Astrocyte (in vitro differentiated cells and primary cell): ENCODE measurements around the gene PTPRK. TPM values are rescaled to one million over a fixed set of nuclear protein-coding genes. Genes with fewer than 3 reads are reported as not detected.

Source experiments
- DNase-seq: peaks from one replicate; pipeline ENCODE4 v3.0.0-alpha.2; 2010; ENCODE audit warnings: low read depth
- FAIRE-seq: peaks from 2 replicates; lab custom pipeline; 2011; peaks lifted over from hg19 to GRCh38; lab: Jason Lieb, UNC
- H2AFZ ChIP-seq: 2 replicates; pipeline ENCODE4 v1.6.0; 2012; ENCODE audit warnings: low read depth, low read length, inconsistent platforms
- H3K27ac ChIP-seq: 2 replicates; pipeline ENCODE4 v1.5.1; 2011; ENCODE audit warnings: low read depth, low read length, inconsistent platforms
- H3K27me3 ChIP-seq: 2 replicates; pipeline ENCODE4 v1.6.0; 2011; ENCODE audit warnings: low read length, inconsistent platforms; ENCODE audit not compliant: insufficient read depth
- H3K36me3 ChIP-seq: 2 replicates; pipeline ENCODE4 v1.5.1; 2011; ENCODE audit warnings: low read length, inconsistent platforms; ENCODE audit not compliant: insufficient read depth
- H3K4me1 ChIP-seq: 2 replicates; pipeline ENCODE4 v1.5.1; 2011; ENCODE audit warnings: low read length, inconsistent platforms; ENCODE audit not compliant: insufficient read depth
- H3K4me2 ChIP-seq: 2 replicates; pipeline ENCODE4 v1.6.0; 2012; ENCODE audit warnings: low read length, inconsistent platforms
- H3K4me3 ChIP-seq: 2 replicates; pipeline ENCODE4 v1.5.1; 2011; ENCODE audit warnings: low read depth, mild to moderate bottlenecking, low read length, inconsistent platforms; ENCODE audit not compliant: insufficient read depth
- H3K79me2 ChIP-seq: 2 replicates; pipeline ENCODE4 v1.6.0; 2012; ENCODE audit warnings: mild to moderate bottlenecking, low read length, inconsistent platforms; ENCODE audit not compliant: insufficient read depth
- H3K9ac ChIP-seq: 2 replicates; pipeline ENCODE4 v1.6.0; 2012; ENCODE audit warnings: mild to moderate bottlenecking, low read length, inconsistent platforms
- H3K9me3 ChIP-seq: 2 replicates; pipeline ENCODE4 v1.5.1; 2012; ENCODE audit warnings: low read depth, mild to moderate bottlenecking, low read length, inconsistent platforms; ENCODE audit not compliant: insufficient read depth
- H4K20me1 ChIP-seq: 2 replicates; pipeline ENCODE4 v1.6.0; 2012; ENCODE audit warnings: low read length, inconsistent platforms; ENCODE audit not compliant: insufficient read depth
- H3K27ac Mint-ChIP-seq: one replicate; pipeline ENCODE4 v1.8.0; 2021; ENCODE audit warnings: mild to moderate bottlenecking, mixed read lengths; ENCODE audit not compliant: unreplicated experiment
- H3K27me3 Mint-ChIP-seq: one replicate; pipeline ENCODE4 v1.8.0; 2021; ENCODE audit warnings: low read depth, mixed read lengths; ENCODE audit not compliant: unreplicated experiment
- H3K36me3 Mint-ChIP-seq: one replicate; pipeline ENCODE4 v1.8.0; 2021; ENCODE audit warnings: low read depth, mixed read lengths; ENCODE audit not compliant: unreplicated experiment
- H3K4me1 Mint-ChIP-seq: one replicate; pipeline ENCODE4 v1.8.0; 2021; ENCODE audit warnings: low read depth, mixed read lengths; ENCODE audit not compliant: unreplicated experiment
- H3K4me3 Mint-ChIP-seq: one replicate; pipeline ENCODE4 v1.8.0; 2021; ENCODE audit warnings: mild to moderate bottlenecking, moderate library complexity, mixed read lengths; ENCODE audit not compliant: unreplicated experiment
- H3K9me3 Mint-ChIP-seq: one replicate; pipeline ENCODE4 v1.8.0; 2021; ENCODE audit warnings: mild to moderate bottlenecking, mixed read lengths; ENCODE audit not compliant: unreplicated experiment
- CTCF ChIP-seq: IDR thresholded peaks from 2 replicates; pipeline ENCODE4 v1.5.1; 2011; ENCODE audit warnings: low read depth, mild to moderate bottlenecking, inconsistent platforms, low read length, moderate library complexity; ENCODE audit not compliant: insufficient read depth
- EZH2 ChIP-seq: IDR thresholded peaks from 2 replicates; pipeline ENCODE4 v1.6.1; 2012; ENCODE audit warnings: mild to moderate bottlenecking, low read length, inconsistent platforms; ENCODE audit not compliant: insufficient read depth
- total RNA-seq: library from RNA; stranded (reverse); gene quantifications from 2 replicates; pipeline ENCODE4 v1.2.1, GENCODE V29; 2021

PTPRK gene
- total RNA-seq, 1 donor from 2014 or later: 159 TPM

GRCh38 chr6:128361378-128361777, 159.0 kb downstream of the PTPRK start:
- no peak for TF ChIP-seq EZH2
- TF ChIP-seq CTCF: no peak
- Histone ChIP-seq H3K9me3 (no peaks in the 10 kb centered on the region), H3K4me1 (peaks cover 8% of the 10 kb centered on the region), H3K36me3 (no peaks in the 10 kb centered on the region), H3K4me2 (no peak overlapping the region), H3K9ac (no peak overlapping the region), H3K79me2 (peaks cover 57% of the 10 kb centered on the region), H3K27ac (no peak overlapping the region), H3K4me3 (no peak overlapping the region), H4K20me1 (peaks cover 24% of the 10 kb centered on the region), H2AFZ (no peak overlapping the region), H3K27me3 (no peaks in the 10 kb centered on the region)
- FAIRE-seq (no peak), DNase-seq (no peak)
- Mint-ChIP-seq H3K4me1 (peaks cover 27% of the 10 kb centered on the region), H3K36me3 (peaks cover 3% of the 10 kb centered on the region), H3K4me3 (no peak overlapping the region), H3K27ac (no peak overlapping the region), H3K27me3 (no peaks in the 10 kb centered on the region), H3K9me3 (no peaks in the 10 kb centered on the region)

GRCh38 chr6:128358244-128358776, 162.1 kb downstream of the PTPRK start:
- no peak for FAIRE-seq
- no peaks in the 10 kb centered on the region for H3K27me3 ChIP-seq

More at GRCh38 chr6:128358244-128358776, 162.1 kb downstream of the PTPRK start:
- no peak overlapping the region for H3K27ac ChIP-seq
- Mint-ChIP-seq H3K36me3 (no peaks in the 10 kb centered on the region), H3K27me3 (no peaks in the 10 kb centered on the region), H3K4me3 (no peak overlapping the region), H3K9me3 (no peaks in the 10 kb centered on the region), H3K4me1 (peaks cover 29% of the 10 kb centered on the region), H3K27ac (no peak overlapping the region)
- no peak for TF ChIP-seq CTCF
- TF ChIP-seq EZH2: no peak
- H3K4me3 ChIP-seq: no peak overlapping the region
- no peaks in the 10 kb centered on the region for H3K36me3 ChIP-seq
- peak; percentile 59 for DNase-seq
- no peaks in the 10 kb centered on the region for H3K9me3 ChIP-seq
- peaks cover 8% of the 10 kb centered on the region for H3K4me1 ChIP-seq
- peaks cover 58% of the 10 kb centered on the region for H3K79me2 ChIP-seq
- peak overlapping the region; percentile 14 for H3K4me2 ChIP-seq
- peaks cover 17% of the 10 kb centered on the region for H4K20me1 ChIP-seq
- H3K9ac ChIP-seq: no peak overlapping the region
- H2AFZ ChIP-seq: no peak overlapping the region
